ENCODE measurements around the gene MACROD2.
A peak's percentile ranks its signal among the peaks of the same experiment; 100 is the strongest.

Gene MACROD2

GRCh38 chr20:15288106-15288505 lies 1292.8 kb downstream of the MACROD2 start:
- DNase-seq (ENCODE audit: low read depth) = no peak

- DNase-seq (ENCODE audit: low read depth) = no peak
Measured at GRCh38 chr20:15289337-15289736, 1294.0 kb downstream of the MACROD2 start.

DNA sequence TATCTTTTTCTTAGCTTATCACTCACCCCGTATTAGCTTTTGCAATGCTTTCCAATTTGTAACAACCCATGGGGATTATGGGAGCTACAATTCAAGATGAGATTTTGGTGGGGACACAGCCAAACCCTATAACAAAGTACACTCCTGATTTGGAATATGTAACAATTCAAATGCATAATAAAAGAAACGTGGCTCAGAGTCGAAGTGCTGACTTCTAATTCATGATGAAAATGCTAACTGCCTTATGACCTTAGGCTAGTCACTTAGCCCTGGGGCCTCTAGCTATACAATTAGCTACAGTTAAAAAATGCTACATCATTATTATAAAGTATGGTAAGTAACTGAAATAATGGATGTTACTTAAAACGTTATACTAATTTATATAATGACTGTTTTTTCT lies 1297.1 kb downstream of the MACROD2 start:
- no peak for DNase-seq (ENCODE audit: low read depth)

- no peak for DNase-seq (ENCODE audit: low read depth)
Measured at GRCh38 chr20:15296422-15296821, 1301.1 kb downstream of the MACROD2 start.

DNA sequence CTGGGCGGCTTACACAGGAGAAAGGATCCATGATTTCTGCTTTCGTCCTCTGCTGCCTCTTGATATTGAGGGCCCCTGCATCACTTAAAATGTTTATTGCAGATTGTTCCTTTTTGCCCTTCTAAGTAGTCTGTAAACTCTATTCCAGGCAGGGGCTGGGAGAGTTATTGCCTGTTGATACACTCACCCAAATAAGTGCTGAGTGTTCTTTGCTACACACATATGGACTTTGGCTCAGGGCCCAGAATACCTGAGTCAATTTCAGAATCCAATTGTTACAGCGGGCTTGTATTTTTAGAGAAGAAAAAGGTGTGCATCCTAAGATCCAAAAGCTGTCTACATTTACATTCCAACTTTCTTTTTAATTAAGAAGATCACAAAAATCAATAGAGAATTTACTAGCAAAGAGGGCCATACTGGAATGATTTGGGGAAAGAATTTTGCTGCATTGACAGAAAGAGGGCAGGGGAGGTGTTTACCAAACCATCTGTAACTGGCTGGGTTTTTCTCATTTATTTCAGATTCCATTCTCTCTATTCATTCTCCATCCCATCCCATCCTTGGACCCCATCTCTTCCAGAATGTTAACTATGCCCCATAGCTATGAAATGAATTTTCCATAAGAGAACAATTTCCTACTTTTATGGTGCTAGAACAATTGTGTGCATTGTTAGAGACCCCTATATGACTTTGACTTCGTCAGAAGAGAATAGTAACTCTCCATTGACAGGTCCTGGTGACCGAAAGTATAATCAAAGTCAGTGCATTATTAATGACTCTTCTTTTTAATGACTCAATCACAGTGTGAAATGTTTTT lies 1302.0 kb downstream of the MACROD2 start:
- no peak for DNase-seq (ENCODE audit: low read depth)

DNA sequence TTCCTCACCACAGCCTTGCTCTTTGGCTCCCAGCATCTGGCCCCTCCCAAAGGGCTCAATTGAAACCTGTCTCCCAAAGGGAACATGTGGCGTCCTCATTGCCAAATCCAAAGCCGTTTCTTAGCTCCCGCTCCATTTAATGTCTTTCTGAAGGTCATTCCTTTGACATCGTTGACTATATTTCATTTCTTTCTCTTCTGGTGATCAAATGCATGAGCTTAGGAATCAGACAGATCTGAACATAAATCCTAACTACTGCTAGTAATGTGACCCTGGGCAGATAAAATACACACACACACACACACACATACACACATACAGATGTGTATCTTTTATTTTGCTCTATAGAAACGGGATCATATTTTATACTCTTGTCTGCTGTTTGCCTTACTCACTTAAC lies 1306.8 kb downstream of the MACROD2 start:
- DNase-seq (ENCODE audit: low read depth) = no peak

GRCh38 chr20:15310361-15310760 lies 1315.0 kb downstream of the MACROD2 start:
- DNase-seq (ENCODE audit: low read depth) = no peak

DNA sequence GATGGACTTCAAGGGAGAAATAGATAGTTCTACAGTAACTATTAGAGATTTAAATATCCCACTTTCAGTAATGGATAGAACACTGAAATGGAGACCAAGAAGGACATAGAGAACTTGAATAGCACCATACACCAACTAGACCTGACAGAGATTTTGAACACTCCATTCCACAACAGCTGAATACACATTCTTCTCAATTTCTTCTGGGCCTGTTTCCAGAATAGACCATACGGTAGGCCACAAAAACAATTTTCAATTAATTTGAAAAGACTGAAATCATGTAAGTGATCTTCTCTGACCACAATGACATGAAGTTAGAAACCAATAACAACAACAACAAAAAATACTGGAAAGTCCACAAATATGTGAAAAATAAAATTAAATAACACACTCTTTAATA lies 1321.2 kb downstream of the MACROD2 start:
- DNase-seq (ENCODE audit: low read depth) = peak; percentile 1

GRCh38 chr20:15317546-15318232 lies 1322.4 kb downstream of the MACROD2 start:
- DNase-seq (ENCODE audit: low read depth) = no peak

DNA sequence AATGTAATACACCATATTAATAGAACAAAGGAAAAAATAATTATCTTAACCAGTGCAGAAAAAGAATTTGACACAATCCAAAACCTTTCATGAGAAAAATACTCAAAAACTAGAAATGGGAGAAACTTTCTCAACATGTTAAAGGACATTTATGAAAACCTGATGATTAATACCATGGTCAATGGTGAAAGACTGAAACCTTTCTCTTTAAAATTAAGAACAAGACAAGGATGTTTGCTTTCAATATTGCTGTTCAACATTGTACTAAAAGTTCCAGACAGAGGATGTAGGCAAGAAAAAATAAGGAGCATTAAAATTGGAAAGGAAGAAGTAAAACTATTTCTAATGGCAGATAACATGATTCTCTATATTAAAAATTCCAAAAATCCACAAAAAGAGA lies 1323.4 kb downstream of the MACROD2 start:
- DNase-seq (ENCODE audit: low read depth) = no peak

- DNase-seq (ENCODE audit: low read depth) = no peak
Measured at GRCh38 chr20:15319439-15319838, 1324.1 kb downstream of the MACROD2 start.

DNA sequence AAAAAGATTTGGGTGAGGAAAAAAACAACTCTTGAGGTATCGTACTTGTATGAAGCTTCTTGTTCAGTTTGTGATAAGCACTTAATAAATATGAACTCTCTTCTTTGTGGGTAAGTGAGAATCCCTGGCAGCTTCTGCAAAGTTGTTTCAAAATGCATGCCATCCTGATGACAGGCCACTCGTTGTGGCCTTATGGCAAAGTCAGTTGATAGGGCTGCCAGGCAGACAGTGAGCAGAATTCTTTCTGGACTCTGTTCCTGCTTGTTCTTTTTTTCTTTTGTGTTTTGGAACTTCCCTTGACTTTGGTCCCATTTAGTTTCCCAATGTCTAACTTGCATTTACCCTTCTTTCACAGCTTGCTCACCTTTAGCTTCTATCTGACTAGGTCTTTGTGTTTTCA lies 1325.6 kb downstream of the MACROD2 start:
- peak; percentile 21 for DNase-seq (ENCODE audit: low read depth)

GRCh38 chr20:15327123-15327522 lies 1331.8 kb downstream of the MACROD2 start:
- no peak for DNase-seq (ENCODE audit: low read depth)

DNA sequence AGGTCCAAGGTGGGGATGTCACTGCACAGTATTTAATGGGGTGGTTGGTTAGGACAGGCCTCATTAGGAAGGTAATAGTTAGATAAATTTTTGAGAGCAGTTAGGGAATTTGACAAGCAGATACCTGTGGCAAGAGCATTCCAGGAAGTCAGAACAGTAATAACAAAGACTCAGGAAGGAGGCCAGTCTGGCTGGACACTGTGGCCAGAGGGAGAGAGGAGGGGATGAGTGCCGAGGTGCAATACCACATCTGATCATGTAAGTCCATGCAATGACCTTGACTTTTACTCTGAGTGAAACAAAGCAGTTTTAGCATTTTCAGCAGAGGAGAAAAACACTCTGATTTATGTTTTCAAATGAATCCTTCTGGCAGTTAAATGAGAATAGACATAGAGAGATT lies 1332.8 kb downstream of the MACROD2 start:
- no peak for DNase-seq (ENCODE audit: low read depth)

DNA sequence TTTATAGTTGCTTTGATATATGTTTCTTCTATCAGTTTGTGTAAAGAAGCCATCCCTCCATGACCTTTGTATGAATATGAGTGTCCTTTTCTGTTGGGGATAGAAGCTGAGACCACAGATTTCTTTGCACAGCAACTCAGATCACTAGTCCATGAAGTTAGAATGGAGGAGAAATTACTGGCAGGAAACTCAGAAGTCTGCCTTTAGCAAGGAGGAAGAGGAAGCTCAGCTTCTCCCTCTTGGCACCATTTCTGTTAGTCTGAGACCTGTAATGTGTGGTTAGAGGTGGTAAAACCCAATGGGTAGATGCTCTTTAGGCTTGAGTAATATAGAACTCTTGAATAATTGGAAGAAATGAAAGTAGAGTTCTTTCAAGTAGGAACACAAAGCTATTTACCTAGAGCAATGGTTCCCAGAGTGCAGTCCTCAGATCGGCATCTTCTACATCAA lies 1337.4 kb downstream of the MACROD2 start:
- DNase-seq (ENCODE audit: low read depth) = no peak

GRCh38 chr20:15333170-15333569 lies 1337.9 kb downstream of the MACROD2 start:
- DNase-seq (ENCODE audit: low read depth) = no peak

DNA sequence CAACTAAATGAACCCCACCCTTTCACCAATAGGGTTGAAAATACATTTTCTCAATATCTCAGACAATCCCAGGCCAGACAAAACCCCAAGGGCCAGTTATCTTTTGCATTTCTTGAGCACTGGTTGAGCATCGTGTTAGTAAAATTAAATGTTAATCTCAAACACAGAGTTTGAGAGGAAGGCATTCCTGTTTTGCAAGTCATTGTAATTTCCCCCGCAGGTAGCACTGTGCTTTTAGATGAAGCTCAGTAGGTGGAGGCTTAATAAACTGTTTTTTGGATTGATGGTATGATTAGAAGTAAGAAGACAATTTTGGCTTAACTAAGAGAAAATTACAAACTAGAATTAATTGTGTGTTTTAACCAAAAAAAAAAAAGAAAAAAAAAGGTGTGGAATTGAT lies 1340.7 kb downstream of the MACROD2 start:
- no peak for DNase-seq (ENCODE audit: low read depth)

- DNase-seq (ENCODE audit: low read depth) = no peak
Measured at GRCh38 chr20:15336536-15336935, 1341.2 kb downstream of the MACROD2 start.

DNA sequence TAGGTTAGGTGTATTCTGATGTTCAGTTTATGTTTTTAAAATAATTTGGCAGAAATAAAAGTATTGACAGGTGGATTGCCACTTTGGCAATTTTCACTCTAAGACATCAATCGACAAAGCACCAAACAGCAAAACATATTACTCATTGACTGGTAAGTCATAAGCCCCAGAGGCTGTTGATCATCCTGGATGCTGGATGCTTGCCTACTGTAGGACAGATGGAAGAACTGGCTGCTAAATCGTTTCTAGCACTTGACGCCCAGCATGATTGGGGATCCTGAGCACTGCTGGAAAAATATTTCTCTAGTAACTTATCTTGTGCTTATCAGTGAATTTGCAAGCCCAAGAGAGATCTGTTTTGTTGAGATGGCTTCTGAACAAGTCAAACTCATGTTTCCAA lies 1343.9 kb downstream of the MACROD2 start:
- no peak for DNase-seq (ENCODE audit: low read depth)

GRCh38 chr20:15342991-15343523 lies 1347.7 kb downstream of the MACROD2 start:
- DNase-seq (ENCODE audit: low read depth) = no peak

DNA sequence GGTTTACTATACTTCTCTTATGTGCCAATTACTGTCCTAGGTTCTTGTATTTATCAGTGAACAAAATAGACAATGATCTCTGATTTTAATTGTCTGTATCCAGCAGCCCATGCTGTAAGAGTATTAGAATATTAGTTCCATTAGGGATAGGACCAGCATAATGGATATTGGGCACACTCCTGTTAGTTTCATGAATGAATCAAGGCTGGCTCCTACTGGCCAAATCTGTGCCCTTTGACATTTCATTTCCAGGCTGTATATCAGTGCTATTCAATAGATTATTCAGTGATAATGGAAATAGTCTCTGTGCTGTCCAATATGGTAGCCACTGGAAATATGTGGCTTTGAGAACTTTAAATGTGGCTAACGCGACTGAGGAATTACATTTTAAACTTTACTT lies 1350.0 kb downstream of the MACROD2 start:
- DNase-seq (ENCODE audit: low read depth) = no peak

DNA sequence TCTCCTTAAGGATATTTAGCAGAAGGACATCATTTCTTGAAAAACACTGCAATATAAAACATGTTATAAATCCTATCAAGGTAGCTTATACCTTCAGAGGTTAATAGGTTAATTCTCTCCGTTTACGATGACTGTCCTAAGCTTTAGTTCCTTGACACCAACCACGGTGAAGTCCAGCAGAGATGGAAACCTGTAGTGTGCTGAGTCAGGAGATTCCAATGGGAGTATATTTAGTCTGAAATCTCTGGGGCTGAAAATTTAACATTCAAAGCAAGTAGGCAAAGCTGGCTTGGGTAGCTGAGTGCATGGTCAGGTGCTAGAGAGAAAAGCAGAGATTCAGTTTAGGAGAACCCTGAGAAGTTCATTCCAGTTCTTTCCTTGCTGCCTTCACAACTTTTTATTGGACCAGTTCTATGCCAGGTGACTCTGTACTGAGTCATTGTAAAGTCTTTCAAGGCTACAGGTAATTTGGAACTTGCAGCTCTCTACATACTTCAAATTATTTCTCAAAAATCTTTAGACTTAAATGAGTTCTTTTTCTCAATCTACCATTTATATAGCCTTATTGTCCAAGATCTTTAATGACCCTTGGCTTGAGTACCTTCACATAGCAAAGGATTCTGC lies 1351.5 kb downstream of the MACROD2 start:
- no peak for DNase-seq (ENCODE audit: low read depth)

DNA sequence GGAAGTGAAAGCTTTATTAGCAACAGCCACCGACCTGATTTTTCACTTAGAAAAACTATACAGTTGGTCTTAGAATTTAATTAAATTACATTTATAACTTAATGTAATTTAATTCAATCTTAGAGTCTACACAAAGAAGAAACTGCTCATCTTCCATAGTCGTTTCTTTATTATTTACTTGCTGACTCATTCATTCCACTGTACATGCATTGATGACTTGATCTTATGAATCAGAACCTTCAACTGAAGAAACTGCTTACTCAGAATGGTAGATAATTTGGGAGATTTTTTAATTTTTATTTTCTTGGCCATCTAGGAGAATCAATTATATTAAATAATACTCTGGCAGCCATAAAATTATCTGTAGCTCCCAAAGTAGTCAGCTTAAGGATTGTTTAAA lies 1363.7 kb downstream of the MACROD2 start:
- no peak for DNase-seq (ENCODE audit: low read depth)
